ENCODE measurements around the gene DOCK1.
"Not testable (repeated sequence)": the region's sequence is repeated elsewhere in the genome, so short reads cannot be mapped to it uniquely, and the experiment has no call there.

Gene DOCK1

GRCh38 chr10:126904818-126905701 lies at the start of gene DOCK1:
Gene DOCK1 (plus strand): TSS chr10:126905428. CDS start chr10:126905518, 90 bp downstream.
- peak; percentile 49 for DNase-seq

DNA sequence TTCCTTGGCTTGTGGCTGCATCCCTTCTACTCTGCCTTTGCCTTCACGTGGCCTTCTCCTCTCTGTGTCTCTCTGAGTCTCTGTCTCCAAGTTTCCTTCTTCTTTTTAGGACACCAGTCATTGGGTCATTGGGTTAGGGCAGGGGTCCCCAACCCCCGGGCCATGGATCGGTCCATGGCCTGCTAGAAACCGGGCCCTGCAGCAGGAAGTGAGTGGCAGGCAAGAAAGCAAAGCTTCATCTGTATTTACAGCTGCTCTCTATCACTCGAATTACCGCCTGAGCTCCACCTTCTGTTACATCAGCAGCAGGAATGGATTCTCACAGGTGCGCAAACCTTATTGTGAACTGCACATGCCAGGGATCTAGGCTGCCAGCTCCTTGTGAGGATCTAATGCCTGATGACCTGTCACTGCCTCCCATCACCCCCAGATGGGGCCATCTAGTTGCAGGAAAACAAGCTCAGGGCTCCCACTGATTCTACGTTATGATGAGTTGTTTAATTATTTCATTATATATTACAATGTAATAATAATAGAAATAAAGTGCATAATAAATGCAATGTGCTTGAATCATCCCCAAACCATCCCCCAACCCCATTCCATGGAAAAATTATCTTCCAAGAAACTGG lies 47.9 kb upstream of the DOCK1 start:
- no peak for DNase-seq

GRCh38 chr10:126867567-126868365 lies 37.5 kb upstream of the DOCK1 start:
- no peak for DNase-seq

GRCh38 chr10:126868371-126868770 lies 36.9 kb upstream of the DOCK1 start:
- no peak for DNase-seq

- no peak for DNase-seq
These were observed 33.1 kb upstream of the DOCK1 start for GRCh38 chr10:126872135-126872534.

GRCh38 chr10:126872768-126873167 lies 32.5 kb upstream of the DOCK1 start:
- no peak for DNase-seq

GRCh38 chr10:126876456-126876855 lies 28.8 kb upstream of the DOCK1 start:
- DNase-seq, result no peak

GRCh38 chr10:126877390-126877789 lies 27.8 kb upstream of the DOCK1 start:
- DNase-seq, result no peak

GRCh38 chr10:126878594-126878993 lies 26.6 kb upstream of the DOCK1 start:
- DNase-seq, result no peak

GRCh38 chr10:126880926-126881325 lies 24.3 kb upstream of the DOCK1 start:
- no peak for DNase-seq

GRCh38 chr10:126882055-126882454 lies 23.2 kb upstream of the DOCK1 start:
- DNase-seq, result not testable (repeated sequence)

DNA sequence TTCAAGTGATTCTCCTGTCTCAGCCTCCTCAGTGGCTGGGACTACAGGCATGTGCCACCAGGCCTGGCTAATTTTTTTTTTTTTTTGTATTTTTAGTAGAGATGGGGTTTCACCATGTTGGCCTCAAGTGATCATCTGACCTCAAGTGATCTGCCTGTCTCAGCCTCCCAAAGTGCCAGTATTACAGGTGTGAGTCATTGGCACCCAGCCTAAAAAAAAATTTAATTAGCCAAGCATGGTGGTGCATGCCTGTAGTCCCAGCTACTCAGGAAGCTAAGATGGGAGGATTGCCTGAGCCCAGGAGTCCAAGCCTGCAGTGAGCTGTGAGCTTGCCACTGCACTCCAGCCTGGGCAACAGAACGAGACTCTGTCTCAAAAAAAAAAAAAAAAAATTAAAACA lies 16.8 kb upstream of the DOCK1 start:
- DNase-seq, result not testable (repeated sequence)

DNA sequence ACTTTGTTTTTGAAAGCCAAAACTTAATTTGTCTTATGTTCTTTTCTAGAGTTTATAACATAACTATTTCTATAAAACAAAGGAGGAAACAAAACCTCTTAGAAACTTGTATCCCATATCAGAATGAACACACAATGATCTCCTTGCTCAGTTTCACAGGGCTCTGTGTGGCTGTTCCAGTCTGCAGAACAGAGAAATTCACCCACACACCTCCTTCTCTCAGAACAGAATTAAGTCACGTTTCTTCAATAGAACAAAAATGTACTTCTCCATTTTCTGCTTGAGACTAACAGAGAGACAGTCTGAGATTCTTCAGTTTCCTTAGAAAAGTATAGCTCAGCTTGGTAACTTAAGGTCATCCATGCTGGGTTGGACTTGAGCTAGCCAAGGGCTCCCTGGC lies 15.8 kb upstream of the DOCK1 start:
- no peak for DNase-seq

DNA sequence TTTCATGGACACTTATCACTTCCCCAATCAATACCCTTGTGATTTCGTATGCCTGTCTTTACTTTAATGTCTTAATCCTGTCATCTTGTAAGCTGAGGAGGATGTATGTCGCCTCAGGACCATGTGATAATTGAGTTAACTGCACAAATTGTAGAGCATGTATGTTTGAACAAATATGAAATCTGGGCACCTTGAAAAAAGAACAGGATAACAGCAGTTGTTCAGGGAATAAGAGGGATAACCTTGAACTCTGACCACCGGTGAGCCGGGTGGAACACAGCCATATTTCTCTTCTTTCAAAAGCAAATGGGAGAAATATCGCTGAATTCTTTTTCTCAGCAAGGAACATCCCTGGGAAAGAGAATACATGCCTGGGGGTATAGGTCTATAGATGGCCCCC lies 14.4 kb upstream of the DOCK1 start:
- not testable (repeated sequence) for DNase-seq

GRCh38 chr10:126892226-126893175 lies 12.7 kb upstream of the DOCK1 start:
- DNase-seq, result no peak

DNA sequence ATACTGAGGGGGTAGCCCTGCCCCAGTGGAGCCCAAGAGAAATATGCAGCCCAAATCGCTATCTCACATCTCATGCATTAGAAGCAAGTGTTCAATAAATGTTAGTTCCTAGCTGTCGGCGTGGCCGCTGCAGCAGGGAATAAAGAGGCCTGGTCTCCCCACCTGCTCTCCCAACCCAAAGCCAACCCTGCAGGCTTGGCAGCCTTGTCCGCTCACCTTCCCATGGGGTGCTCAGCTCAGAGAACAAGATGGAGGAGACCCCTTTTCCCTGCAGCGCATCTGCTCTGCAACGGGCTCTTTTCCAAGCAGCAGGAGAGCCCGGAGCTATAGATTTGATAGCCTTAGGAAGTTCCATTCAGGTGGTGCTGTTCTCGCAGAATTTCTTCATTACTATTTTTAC lies 12.0 kb upstream of the DOCK1 start:
- no peak for DNase-seq

- DNase-seq, result no peak
These were observed 11.4 kb upstream of the DOCK1 start for GRCh38 chr10:126893841-126894240.

GRCh38 chr10:126895214-126895781 lies 9.9 kb upstream of the DOCK1 start:
- DNase-seq, result no peak

DNA sequence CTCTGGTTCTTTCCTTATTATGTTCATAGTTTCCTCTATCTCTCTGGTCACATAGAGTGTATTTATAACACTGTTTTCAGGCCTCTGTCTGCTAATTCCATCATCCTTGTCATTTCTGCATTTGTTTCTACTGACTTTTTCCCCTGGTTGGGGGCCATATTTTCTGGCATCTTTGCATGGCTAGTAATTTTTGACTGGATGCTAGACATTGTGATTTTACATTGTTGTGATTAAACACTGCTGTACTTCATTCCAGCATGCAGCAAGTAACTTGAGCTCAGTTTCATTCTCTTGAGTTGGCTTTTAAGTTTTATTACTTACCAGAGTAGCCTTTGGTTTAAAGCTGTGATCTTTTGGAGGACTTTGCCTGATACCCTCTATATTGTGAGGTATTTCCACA lies 6.8 kb upstream of the DOCK1 start:
- no peak for DNase-seq

DNA sequence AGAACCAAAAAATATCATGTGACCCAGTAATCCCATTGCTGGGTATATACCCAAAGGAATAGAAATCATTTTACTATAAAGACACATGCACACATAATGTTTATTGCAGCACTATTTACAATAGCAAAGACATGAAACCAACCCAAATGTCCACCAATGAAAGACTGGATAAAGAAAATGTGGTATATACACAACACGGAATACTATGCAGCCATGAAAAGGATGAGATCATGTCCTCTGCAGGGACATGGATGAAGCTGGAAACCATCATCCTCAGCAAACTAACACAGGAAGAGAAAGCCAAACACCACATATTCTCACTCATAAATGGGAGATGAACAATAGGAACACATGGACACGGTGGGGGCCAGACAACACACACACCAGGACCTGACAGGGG lies 5.7 kb upstream of the DOCK1 start:
- not testable (repeated sequence) for DNase-seq

GRCh38 chr10:126902157-126902556 lies 3.1 kb upstream of the DOCK1 start:
- no peak for DNase-seq
